Ovary (tissue), 3 donors: ENCODE data around the gene ENAH.

Source experiments
- CTCF ChIP-seq, 3 donors: fragments of 450-650 bp in 2 of 3; fragments of 200-600 bp in 1 of 3; IDR thresholded peaks; one replicate each; pipeline versions ENCODE4 v1.5.1 to v1.8.0; 2016 to 2022; ENCODE audit warnings: antibody characterized with exemption in 3 of 3, mild to moderate bottlenecking in 1 of 3
- POLR2A ChIP-seq: fragments of 450-650 bp; IDR thresholded peaks from one replicate; pipeline ENCODE4 v1.6.1; 2017; ENCODE audit warnings: antibody characterized with exemption, mild to moderate bottlenecking, moderate library complexity
- donor health status: DM: no; HTN: no; CAD: no.

- TF ChIP-seq CTCF (IDR thresholded peaks at IDR 0.05) (no peak), POLR2A (no peak)
Observed at GRCh38 chr1:225449261-225449660, 203.7 kb downstream of the ENAH start.
